MM.1S (cell line): ENCODE results near the gene CDH4.

Experiments used
- DNase-seq: peaks from one replicate; pipeline ENCODE4 v3.0.0-alpha.2; 2015
- H2AFZ ChIP-seq: fragments of 300-600 bp; sonication (generic); 2 replicates; pipeline ENCODE4 v1.6.0; 2016; ENCODE audit warnings: antibody characterized with exemption, low read length
- H3F3A ChIP-seq: fragments of 300-600 bp; sonication (generic); 2 replicates; pipeline ENCODE4 v1.6.1; 2016; ENCODE audit warnings: mild to moderate bottlenecking, antibody characterized with exemption, low read length, moderate library complexity, mixed read lengths; ENCODE audit not compliant: insufficient read depth
- H3K27ac ChIP-seq: fragments of 300-600 bp; sonication (generic); 2 replicates; pipeline ENCODE4 v1.5.1; 2016; ENCODE audit warnings: mild to moderate bottlenecking, low read length
- H3K27me3 ChIP-seq: fragments of 300-600 bp; sonication (generic); replicated peaks from 2 replicates; pipeline ENCODE4 v1.6.0; 2016; ENCODE audit warnings: low read length; ENCODE audit not compliant: insufficient read depth
- H3K36me3 ChIP-seq: fragments of 300-600 bp; sonication (generic); replicated peaks from 2 replicates; pipeline ENCODE4 v1.6.1; 2016; ENCODE audit warnings: mild to moderate bottlenecking, low read length, mixed read lengths; ENCODE audit not compliant: insufficient read depth
- H3K4me1 ChIP-seq: fragments of 300-600 bp; sonication (generic); 2 replicates; pipeline ENCODE4 v1.6.1; 2016; ENCODE audit warnings: low read length, mixed read lengths
- H3K4me2 ChIP-seq: fragments of 300-600 bp; sonication (generic); 2 replicates; pipeline ENCODE4 v1.6.0; 2016; ENCODE audit warnings: low read depth, low read length
- H3K4me3 ChIP-seq: fragments of 300-600 bp; sonication (generic); 2 replicates; pipeline ENCODE4 v1.5.1; 2016; ENCODE audit warnings: low read length, mixed read lengths
- H3K79me2 ChIP-seq: fragments of 300-600 bp; sonication (generic); 2 replicates; pipeline ENCODE4 v1.6.1; 2016; ENCODE audit warnings: mixed run types, low read length, mixed read lengths
- H3K9ac ChIP-seq: fragments of 300-600 bp; sonication (generic); 2 replicates; pipeline ENCODE4 v1.6.1; 2016; ENCODE audit warnings: low read length, mixed read lengths
- H3K9me2 ChIP-seq: fragments of 300-600 bp; sonication (generic); replicated peaks from 2 replicates; pipeline ENCODE4 v1.6.1; 2016; ENCODE audit warnings: mild to moderate bottlenecking, low read length, mixed read lengths; ENCODE audit not compliant: insufficient read depth
- H3K9me3 ChIP-seq: fragments of 300-600 bp; sonication (generic); replicated peaks from 2 replicates; pipeline ENCODE4 v1.6.1; 2016; ENCODE audit warnings: mild to moderate bottlenecking, low read length, mixed read lengths; ENCODE audit not compliant: insufficient read depth
- H4K20me1 ChIP-seq: fragments of 300-600 bp; sonication (generic); 2 replicates; pipeline ENCODE4 v1.6.1; 2016; ENCODE audit warnings: mild to moderate bottlenecking, low read length, moderate library complexity, mixed read lengths; ENCODE audit not compliant: insufficient read depth
- EZH2 ChIP-seq: fragments of 300-600 bp; sonication (generic); optimal IDR thresholded peaks from 2 replicates; pipeline ENCODE3; 2017; ENCODE audit warnings: low read depth, mild to moderate bottlenecking, antibody characterized with exemption, low read length, mixed read lengths
- EZH2phosphoT487 ChIP-seq: fragments of 300-600 bp; sonication (generic); IDR thresholded peaks from 2 replicates; pipeline ENCODE4 v1.6.1; 2018; ENCODE audit warnings: antibody characterized with exemption, low read length
- TF ChIP-seq, protein P1 (sequence below): fragments of 300-600 bp; sonication (generic); IDR thresholded peaks from 2 replicates; pipeline ENCODE4 v1.5.1; 2016; ENCODE audit warnings: antibody characterized with exemption, low read length, mixed read lengths

The CDH4 gene

GRCh38 chr20:61524951-61525666, 273.0 kb downstream of the CDH4 start:
- Histone ChIP-seq H3K27me3 (peaks cover 90% of the 10 kb centered on the region), H3K4me3 (no peak overlapping the region), H3K27ac (no peak overlapping the region), H3K4me2 (no peak overlapping the region), H3K9ac (no peak overlapping the region), H3K36me3 (no peaks in the 10 kb centered on the region), H2AFZ (no peak overlapping the region), H3K9me2 (no peaks in the 10 kb centered on the region), H3K4me1 (no peaks in the 10 kb centered on the region), H3K79me2 (no peaks in the 10 kb centered on the region), H3F3A (no peaks in the 10 kb centered on the region), H3K9me3 (no peaks in the 10 kb centered on the region), H4K20me1 (no peaks in the 10 kb centered on the region)
- no peak for DNase-seq
- TF ChIP-seq, protein P1, sequence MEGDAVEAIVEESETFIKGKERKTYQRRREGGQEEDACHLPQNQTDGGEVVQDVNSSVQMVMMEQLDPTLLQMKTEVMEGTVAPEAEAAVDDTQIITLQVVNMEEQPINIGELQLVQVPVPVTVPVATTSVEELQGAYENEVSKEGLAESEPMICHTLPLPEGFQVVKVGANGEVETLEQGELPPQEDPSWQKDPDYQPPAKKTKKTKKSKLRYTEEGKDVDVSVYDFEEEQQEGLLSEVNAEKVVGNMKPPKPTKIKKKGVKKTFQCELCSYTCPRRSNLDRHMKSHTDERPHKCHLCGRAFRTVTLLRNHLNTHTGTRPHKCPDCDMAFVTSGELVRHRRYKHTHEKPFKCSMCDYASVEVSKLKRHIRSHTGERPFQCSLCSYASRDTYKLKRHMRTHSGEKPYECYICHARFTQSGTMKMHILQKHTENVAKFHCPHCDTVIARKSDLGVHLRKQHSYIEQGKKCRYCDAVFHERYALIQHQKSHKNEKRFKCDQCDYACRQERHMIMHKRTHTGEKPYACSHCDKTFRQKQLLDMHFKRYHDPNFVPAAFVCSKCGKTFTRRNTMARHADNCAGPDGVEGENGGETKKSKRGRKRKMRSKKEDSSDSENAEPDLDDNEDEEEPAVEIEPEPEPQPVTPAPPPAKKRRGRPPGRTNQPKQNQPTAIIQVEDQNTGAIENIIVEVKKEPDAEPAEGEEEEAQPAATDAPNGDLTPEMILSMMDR = no peak

- Histone ChIP-seq H3K4me1 (no peaks in the 10 kb centered on the region), H3F3A (no peaks in the 10 kb centered on the region), H3K36me3 (no peaks in the 10 kb centered on the region), H3K4me2 (no peak overlapping the region), H2AFZ (no peak overlapping the region), H4K20me1 (no peaks in the 10 kb centered on the region), H3K27me3 (peaks cover 82% of the 10 kb centered on the region), H3K4me3 (no peak overlapping the region), H3K27ac (no peak overlapping the region), H3K9me2 (no peaks in the 10 kb centered on the region), H3K79me2 (no peaks in the 10 kb centered on the region), H3K9ac (no peak overlapping the region), H3K9me3 (no peaks in the 10 kb centered on the region)
- DNase-seq = no peak
- TF ChIP-seq EZH2phosphoT487 (no peak), EZH2 (no peak)
- TF ChIP-seq, protein P1 = no peak
These were observed 273.8 kb downstream of the CDH4 start for GRCh38 chr20:61525781-61526431.

DNA sequence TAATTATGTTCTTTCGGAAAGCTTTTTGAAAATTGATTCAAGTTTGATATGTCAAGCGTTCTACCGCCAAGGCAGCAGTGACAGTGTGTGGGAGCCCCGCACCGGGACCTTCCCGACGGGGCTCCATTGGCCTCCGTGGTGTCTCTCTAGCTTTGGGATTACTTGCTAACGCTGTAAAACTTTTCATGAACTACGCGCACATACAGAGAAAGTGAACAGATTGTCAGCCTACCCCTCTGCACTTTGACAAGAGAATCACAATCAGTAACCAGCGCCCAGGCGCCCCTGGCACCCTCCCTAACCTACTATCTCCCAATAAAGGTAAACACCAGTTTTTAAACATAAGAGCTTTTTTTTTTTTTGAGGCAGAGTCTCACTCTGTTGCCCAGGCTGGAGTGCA, 274.8 kb downstream of the CDH4 start:
- H3K27ac ChIP-seq = no peak overlapping the region

More for the DNA sequence above, 274.8 kb downstream of the CDH4 start:
- Histone ChIP-seq H3K27me3 (peaks cover 80% of the 10 kb centered on the region), H3F3A (no peaks in the 10 kb centered on the region), H4K20me1 (no peaks in the 10 kb centered on the region), H3K9ac (no peak overlapping the region), H2AFZ (no peak overlapping the region), H3K36me3 (no peaks in the 10 kb centered on the region), H3K9me2 (no peaks in the 10 kb centered on the region), H3K9me3 (no peaks in the 10 kb centered on the region), H3K4me3 (no peak overlapping the region), H3K4me2 (no peak overlapping the region), H3K79me2 (no peaks in the 10 kb centered on the region), H3K4me1 (no peaks in the 10 kb centered on the region)
- TF ChIP-seq EZH2 = no peak
- TF ChIP-seq, protein P1 = no peak
- no peak for TF ChIP-seq EZH2phosphoT487
- DNase-seq = no peak
